Adrenal gland (tissue), 12 donors: ENCODE measurements around the gene NEO1. TPM values are rescaled to one million over a fixed set of nuclear protein-coding genes. Genes with fewer than 3 reads are reported as not detected.

Experiments
- DNase-seq, 7 donors: peaks; one replicate each; pipeline ENCODE4 v3.0.0-alpha.2; 2019 to 2020
- H3K27ac ChIP-seq, 5 donors: fragments of 200-600 bp; sonication (generic) in 4 of 5; 1 replicate in 3 of 5; 2 replicates in 2 of 5; pipeline versions ENCODE4 v1.5.1 to v1.8.0; 2016 to 2020; ENCODE audit warnings: mild to moderate bottlenecking in 1 of 5
- H3K27me3 ChIP-seq: fragments of 200-600 bp; 2 replicates; pipeline ENCODE4 v1.8.0; 2021
- H3K36me3 ChIP-seq, 2 donors: fragments of 200-600 bp; replicated peaks in 1 of 2; 1 replicate in 1 of 2; 2 replicates in 1 of 2; pipeline versions ENCODE4 v1.5.1 to v1.8.0; 2018 to 2022
- H3K4me1 ChIP-seq, 2 donors: fragments of 200-600 bp; replicated peaks in 1 of 2; 1 replicate in 1 of 2; 2 replicates in 1 of 2; pipeline versions ENCODE4 v1.5.1 to v1.8.0; 2018 to 2021
- H3K4me3 ChIP-seq, 4 donors: fragments of 200-600 bp; sonication (generic) in 3 of 4; one replicate each; pipeline ENCODE4 v1.5.1; 2016 to 2018
- H3K9me3 ChIP-seq, 3 donors: fragments of 200-600 bp; sonication (generic) in 1 of 3; replicated peaks in 1 of 3; 1 replicate in 2 of 3; 2 replicates in 1 of 3; pipeline versions ENCODE4 v1.5.1 to v1.8.0; 2016 to 2021
- POLR2A ChIP-seq, 2 donors: fragments of 450-650 bp; IDR thresholded peaks; one replicate each; pipeline ENCODE4 v1.6.1; 2017; ENCODE audit warnings: antibody characterized with exemption in 2 of 2, mild to moderate bottlenecking in 2 of 2, moderate library complexity in 1 of 2
- WGBS, 4 donors: extraction: QIAGEN DNeasy Blood & Tissue Kit in 2 of 4; methylation state at CpG; one replicate each; pipeline versions ENCODE4 v1.1.5 to v1.1.7; 2013 to 2017; 5-methylcytosine and 5-hydroxymethylcytosine counted together
- intact Hi-C, 2 donors: fragments of 100-400 bp; cut with DNase I; formaldehyde crosslinking; loops; one replicate each; pipeline versions ENCODE4 v1.14.1 to v1.15.0; 2022 to 2023
- polyA plus RNA-seq, 3 donors: library from polyadenylated mRNA; stranded (reverse); fragments of 200-250 nt in 2 of 3; fragments of 350-450 nt in 1 of 3; fragmentation: Illumina TruSeq in 1 of 3; extraction: RNeasy Lipid Tissue Mini Kit (QIAGEN cat#74804) in 1 of 3; gene quantifications; one replicate each; pipeline ENCODE4 v1.2.3, GENCODE V29; 2013 to 2014
- total RNA-seq, 9 donors: library from RNA; depleted of rRNA in 4 of 9; stranded (reverse); fragments of >200 nt in 4 of 9; fragments of 120-200 nt in 1 of 9; fragmentation: NEBNext Ultra II Directional in 1 of 9; extraction: Animal tissue kit (Norgen Biotek cat#: 25700) in 1 of 9; gene quantifications; one replicate each; pipeline versions ENCODE4 v1.1.0 to v1.2.4, GENCODE V29; 2013 to 2023
- TF ChIP-seq, protein P1 (sequence below), 6 experiments: fragments of 450-650 bp in 4 of 6; fragments of 200-600 bp in 2 of 6; sonication (generic) in 1 of 6; IDR thresholded peaks; 1 replicate in 5 of 6; 2 replicates in 1 of 6; pipeline versions ENCODE4 v1.5.1 to v1.8.0; 2016 to 2021; ENCODE audit warnings: antibody characterized with exemption in 6 of 6, mild to moderate bottlenecking in 2 of 6, moderate library complexity in 1 of 6
- donor health status: healthy with polysubstance abuse.
- donor health status: Bipolar disorder and iron deficiency.
- donor health status: DM: yes; HTN: yes; CAD: no.
- donor health status: DM: no; HTN: no; CAD: no.
- donor health status: DM: no; HTN: no; CAD: no.
- donor health status: DM: yes; HTN: yes; CAD: no.

The NEO1 gene
- total and polyA plus RNA-seq, 12 donors = 5.7 to 28.6 (median 17.1) TPM

DNA sequence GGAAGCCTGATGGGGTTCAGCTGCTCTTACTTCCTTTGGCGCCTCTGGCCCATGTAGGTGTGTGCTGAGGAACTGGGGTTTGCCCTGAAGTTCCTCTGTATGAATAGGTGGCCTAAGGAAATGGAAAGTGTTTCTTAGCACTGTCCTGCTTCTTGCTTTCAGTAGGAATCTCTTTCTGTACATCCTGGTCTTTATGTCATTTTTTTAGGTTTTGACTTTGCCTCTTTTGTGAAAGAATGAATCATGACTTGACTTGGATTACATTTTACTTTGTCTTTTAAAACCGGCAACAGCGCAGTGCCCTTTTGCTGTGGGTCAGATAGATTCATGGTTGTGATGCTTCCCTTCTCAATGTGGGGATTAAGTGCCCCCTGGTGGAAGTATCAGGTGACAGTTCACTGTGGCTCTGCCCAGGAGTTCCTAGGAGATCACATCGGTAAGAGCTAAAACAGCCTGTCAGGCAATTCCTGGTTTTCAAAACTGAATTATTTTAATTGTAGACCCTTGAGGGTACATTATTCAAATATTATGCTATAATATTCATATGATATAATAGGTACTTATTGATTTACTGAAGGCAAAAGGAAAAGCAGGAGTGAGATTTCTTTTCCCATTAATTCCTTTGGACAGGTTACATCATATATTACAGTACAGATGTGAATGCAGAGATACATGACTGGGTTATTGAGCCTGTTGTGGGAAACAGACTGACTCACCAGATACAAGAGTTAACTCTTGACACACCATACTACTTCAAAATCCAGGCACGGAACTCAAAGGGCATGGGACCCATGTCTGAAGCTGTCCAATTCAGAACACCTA is 221.1 kb downstream of the NEO1 start:
- H3K27me3 ChIP-seq = no peaks in the 10 kb centered on the region
- intact Hi-C loops = no loop called here
- no peak for TF ChIP-seq POLR2A (IDR thresholded peaks at IDR 0.05)
- TF ChIP-seq, protein P1, sequence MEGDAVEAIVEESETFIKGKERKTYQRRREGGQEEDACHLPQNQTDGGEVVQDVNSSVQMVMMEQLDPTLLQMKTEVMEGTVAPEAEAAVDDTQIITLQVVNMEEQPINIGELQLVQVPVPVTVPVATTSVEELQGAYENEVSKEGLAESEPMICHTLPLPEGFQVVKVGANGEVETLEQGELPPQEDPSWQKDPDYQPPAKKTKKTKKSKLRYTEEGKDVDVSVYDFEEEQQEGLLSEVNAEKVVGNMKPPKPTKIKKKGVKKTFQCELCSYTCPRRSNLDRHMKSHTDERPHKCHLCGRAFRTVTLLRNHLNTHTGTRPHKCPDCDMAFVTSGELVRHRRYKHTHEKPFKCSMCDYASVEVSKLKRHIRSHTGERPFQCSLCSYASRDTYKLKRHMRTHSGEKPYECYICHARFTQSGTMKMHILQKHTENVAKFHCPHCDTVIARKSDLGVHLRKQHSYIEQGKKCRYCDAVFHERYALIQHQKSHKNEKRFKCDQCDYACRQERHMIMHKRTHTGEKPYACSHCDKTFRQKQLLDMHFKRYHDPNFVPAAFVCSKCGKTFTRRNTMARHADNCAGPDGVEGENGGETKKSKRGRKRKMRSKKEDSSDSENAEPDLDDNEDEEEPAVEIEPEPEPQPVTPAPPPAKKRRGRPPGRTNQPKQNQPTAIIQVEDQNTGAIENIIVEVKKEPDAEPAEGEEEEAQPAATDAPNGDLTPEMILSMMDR (IDR thresholded peaks at IDR 0.05) = peak; percentile 67 to 79 (median 73)
- 35 to 40% (median 37%) methylated on average over 5 of the region's 5 CpGs for WGBS, 4 donors
- peaks cover 0 to 5% of the 10 kb centered on the region in 2 donors for H3K36me3 ChIP-seq
- peak; percentile 53 to 83 (median 66) for DNase-seq
- no peak overlapping the region for H3K4me3 ChIP-seq
- H3K4me1 ChIP-seq = no peaks in the 10 kb centered on the region
- H3K9me3 ChIP-seq = no peaks in the 10 kb centered on the region
- no peak overlapping the region for H3K27ac ChIP-seq

DNA sequence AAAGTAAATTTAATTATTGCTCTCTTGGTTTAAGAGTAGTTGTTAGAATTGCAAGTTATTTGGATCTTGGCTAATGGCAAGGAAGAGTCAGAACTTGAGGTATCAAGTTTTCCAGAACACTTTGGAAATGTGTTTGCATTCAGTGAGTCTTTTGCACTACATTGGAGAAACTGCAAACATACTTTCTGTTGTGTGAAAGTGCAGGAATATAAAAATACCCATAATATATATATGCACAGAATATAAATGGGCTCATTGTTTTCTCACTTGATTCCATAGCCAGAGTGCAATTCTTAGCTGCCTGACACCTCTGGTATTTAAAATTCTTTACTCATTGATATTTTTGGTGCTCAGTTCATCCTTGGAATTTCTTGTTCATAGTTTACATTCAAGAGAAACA is 223.6 kb downstream of the NEO1 start:
- Histone ChIP-seq H3K4me3 (no peak overlapping the region), H3K27me3 (no peaks in the 10 kb centered on the region), H3K36me3 (peaks cover 0 to 1% of the 10 kb centered on the region in 2 donors), H3K9me3 (no peaks in the 10 kb centered on the region), H3K4me1 (no peaks in the 10 kb centered on the region), H3K27ac (no peak overlapping the region)
- DNase-seq = no peak
- intact Hi-C loops = no loop called here
- TF ChIP-seq, protein P1 (IDR thresholded peaks at IDR 0.05) = no peak
- no peak for TF ChIP-seq POLR2A (IDR thresholded peaks at IDR 0.05)

DNA sequence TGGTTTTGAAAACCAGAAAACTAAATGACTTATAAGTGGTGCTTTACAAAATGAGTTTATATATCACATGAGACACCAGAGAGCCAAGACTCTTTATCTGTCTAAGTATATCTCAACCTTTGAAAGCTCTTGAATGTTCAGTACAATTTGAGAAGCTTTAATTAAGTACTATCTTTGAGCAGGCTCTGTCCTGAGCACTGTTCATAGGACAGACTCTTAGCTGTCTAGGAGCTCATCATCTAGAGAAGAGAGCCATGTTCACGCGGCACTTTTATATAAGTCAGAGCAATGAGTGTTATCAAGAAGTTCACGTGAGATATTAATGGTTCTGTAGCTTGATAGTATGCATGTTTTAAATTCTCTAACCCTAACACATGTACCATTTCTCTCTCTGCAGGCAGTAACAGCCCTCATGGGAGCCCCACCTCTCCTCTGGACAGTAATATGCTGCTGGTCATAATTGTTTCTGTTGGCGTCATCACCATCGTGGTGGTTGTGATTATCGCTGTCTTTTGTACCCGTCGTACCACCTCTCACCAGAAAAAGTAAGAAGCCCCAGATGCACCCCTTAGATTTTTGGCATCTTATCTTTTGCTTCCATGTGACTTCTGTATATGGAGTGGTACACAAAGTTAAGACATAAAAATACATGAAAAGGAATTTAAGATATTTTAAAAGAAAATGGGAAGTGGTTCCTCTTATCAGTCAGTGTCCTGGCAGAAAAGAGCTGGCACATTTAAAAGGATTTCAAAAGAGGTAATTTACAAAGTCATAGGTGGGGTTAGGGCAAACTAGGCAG is 230.5 kb downstream of the NEO1 start:
- DNase-seq = no peak
- 86 to 93% (median 88%) methylated on average over 8 of the region's 8 CpGs for WGBS, 4 donors
- Histone ChIP-seq H3K9me3 (no peaks in the 10 kb centered on the region), H3K4me3 (no peak overlapping the region), H3K27ac (no peak overlapping the region), H3K27me3 (no peaks in the 10 kb centered on the region), H3K4me1 (no peaks in the 10 kb centered on the region), H3K36me3 (peaks cover 0 to 19% of the 10 kb centered on the region in 2 donors)
- no peak for TF ChIP-seq POLR2A (IDR thresholded peaks at IDR 0.05)
- TF ChIP-seq, protein P1 (IDR thresholded peaks at IDR 0.05) = no peak
- intact Hi-C loops = no loop called here

DNA sequence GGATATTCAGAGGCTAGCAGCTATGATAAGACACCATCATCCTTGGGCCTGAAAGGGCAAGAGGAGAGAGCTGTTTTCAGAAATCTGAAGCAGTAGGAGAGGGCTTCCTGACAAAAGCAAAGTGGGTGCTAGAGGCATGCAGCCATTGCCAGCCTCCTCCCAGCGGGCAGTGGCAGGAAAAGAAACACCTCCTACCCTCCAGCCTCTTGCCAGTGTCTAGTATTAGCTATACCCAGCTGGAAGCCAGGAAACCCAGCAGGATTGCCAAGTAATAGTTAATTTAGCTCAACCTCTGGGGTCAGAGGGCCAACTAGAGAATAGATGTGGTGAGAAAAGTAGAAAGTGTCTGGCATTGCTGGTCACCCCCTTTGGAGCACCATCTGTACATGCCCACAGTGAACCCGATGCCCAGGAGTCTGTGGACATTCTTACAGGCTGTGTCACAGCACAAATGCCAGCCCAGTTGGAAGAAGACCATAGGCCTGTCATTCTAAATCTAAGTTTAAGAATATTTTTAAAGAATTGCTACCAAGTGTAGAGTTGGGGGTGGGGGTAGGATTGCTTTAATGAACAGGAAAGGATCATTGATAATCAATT is 231.2 kb downstream of the NEO1 start:
- H3K27me3 ChIP-seq = no peaks in the 10 kb centered on the region
- TF ChIP-seq, protein P1 (IDR thresholded peaks at IDR 0.05) = no peak
- no peak for TF ChIP-seq POLR2A (IDR thresholded peaks at IDR 0.05)
- no peak overlapping the region for H3K27ac ChIP-seq
- no peak overlapping the region for H3K4me3 ChIP-seq
- no peak for DNase-seq
- intact Hi-C loops = no loop called here
- peaks cover 0 to 22% of the 10 kb centered on the region in 2 donors for H3K36me3 ChIP-seq
- 63 to 89% (median 81%) methylated on average over 2 of the region's 2 CpGs for WGBS, 4 donors
- no peaks in the 10 kb centered on the region for H3K9me3 ChIP-seq
- H3K4me1 ChIP-seq = no peaks in the 10 kb centered on the region
